HepG2 (cell line): ENCODE measurements around the gene MEA1. TPM values are rescaled to one million over a fixed set of nuclear protein-coding genes. Genes with fewer than 3 reads are reported as not detected.

Experiments
- HIC2 ChIP-seq: sonication (generic); formaldehyde crosslinking; IDR thresholded peaks from 2 replicates; pipeline ENCODE4 v1.9.0; 2022; ENCODE audit warnings: low read depth, missing genetic modification reagents
- NFE2L2 ChIP-seq: fragments of 150-350 bp; IDR thresholded peaks from 2 replicates; pipeline ENCODE4 v1.6.1; 2014; ENCODE audit warnings: low read length
- RXRB ChIP-seq: IDR thresholded peaks from 2 replicates; pipeline ENCODE4 v1.6.1; 2016; ENCODE audit warnings: borderline replicate concordance, missing genetic modification reagents, missing compliant biosample characterization
- THAP11 ChIP-seq: IDR thresholded peaks from 2 replicates; pipeline ENCODE4 v1.6.1; 2016; ENCODE audit warnings: missing biosample characterization, missing genetic modification reagents
- ZIK1 ChIP-seq: sonication (generic); formaldehyde crosslinking; IDR thresholded peaks from 2 replicates; pipeline ENCODE4 v1.5.0; 2020; ENCODE audit warnings: mild to moderate bottlenecking, low read depth, missing genetic modification reagents, borderline replicate concordance
- ZNF275 ChIP-seq: sonication (generic); formaldehyde crosslinking; IDR thresholded peaks from 2 replicates; pipeline ENCODE4 v1.8.0; 2022; ENCODE audit warnings: missing genetic modification reagents, mild to moderate bottlenecking, inconsistent platforms, borderline replicate concordance
- ZNF703 ChIP-seq: sonication (generic); formaldehyde crosslinking; IDR thresholded peaks from 2 replicates; pipeline ENCODE4 v1.5.1; 2020; ENCODE audit warnings: missing genetic modification reagents, mild to moderate bottlenecking, moderate library complexity, borderline replicate concordance
- ZNF747 ChIP-seq: sonication (generic); formaldehyde crosslinking; IDR thresholded peaks from 2 replicates; pipeline ENCODE4 v1.8.1; 2023; ENCODE audit warnings: missing genetic modification reagents, mild to moderate bottlenecking, borderline replicate concordance
- polyA plus RNA-seq, 8 experiments: library from polyadenylated mRNA; depleted of rRNA in 3 of 8; stranded (reverse) in 7 of 8; unstranded in 1 of 8; fragments of >200 nt; fragmentation: Illumina TruSeq in 4 of 8; extraction: Trizol in 4 of 8; gene quantifications; 2 replicates each; pipeline versions ENCODE4 v1.2.1 to v1.2.3, GENCODE V29; 2011 to 2016; ENCODE audit warnings: low read depth in 4 of 8, missing spikeins in 1 of 8, mixed read lengths in 1 of 8; ENCODE audit not compliant: insufficient read depth in 1 of 8
- total RNA-seq, 5 experiments: library from RNA; depleted of rRNA; stranded (reverse); fragments of >200 nt; fragmentation: Illumina TruSeq; extraction: Trizol; gene quantifications; 2 replicates each; pipeline ENCODE4 v1.2.3, GENCODE V29; 2016; ENCODE audit warnings: low read depth in 1 of 5
- TF ChIP-seq, protein P1 (sequence below): sonication (generic); formaldehyde crosslinking; IDR thresholded peaks from 2 replicates; pipeline ENCODE4 v1.8.0; 2022; ENCODE audit warnings: mild to moderate bottlenecking, missing genetic modification reagents; ENCODE audit not compliant: insufficient replicate concordance
- TF ChIP-seq, protein P2 (sequence below): sonication (generic); formaldehyde crosslinking; IDR thresholded peaks from 2 replicates; pipeline ENCODE4 v1.9.0; 2021; ENCODE audit warnings: mild to moderate bottlenecking, missing genetic modification reagents
- TF ChIP-seq, protein P3 (sequence below): sonication (generic); IDR thresholded peaks from 2 replicates; pipeline ENCODE4 v1.6.1; 2016; ENCODE audit warnings: low read depth, borderline replicate concordance
- TF ChIP-seq, protein P4 (sequence below): sonication (generic); formaldehyde crosslinking; IDR thresholded peaks from 2 replicates; pipeline ENCODE4 v1.8.1; 2023; ENCODE audit warnings: missing genetic modification reagents, mild to moderate bottlenecking, borderline replicate concordance
- TF ChIP-seq, protein P5 (sequence below): sonication (generic); formaldehyde crosslinking; IDR thresholded peaks from 2 replicates; pipeline ENCODE4 v1.4.0; 2020; ENCODE audit warnings: missing genetic modification reagents

Gene MEA1
- total and polyA plus RNA-seq, 2 of the 13 experiments (the other 11 are each of a cell fraction or from before 2014, with no cell fraction given), result 75.6 to 86.2 TPM

GRCh38 chr6:43013843-43014433 lies at the start of gene MEA1, which contains the start of gene KLHDC3 (continued):
- TF ChIP-seq, protein P1, sequence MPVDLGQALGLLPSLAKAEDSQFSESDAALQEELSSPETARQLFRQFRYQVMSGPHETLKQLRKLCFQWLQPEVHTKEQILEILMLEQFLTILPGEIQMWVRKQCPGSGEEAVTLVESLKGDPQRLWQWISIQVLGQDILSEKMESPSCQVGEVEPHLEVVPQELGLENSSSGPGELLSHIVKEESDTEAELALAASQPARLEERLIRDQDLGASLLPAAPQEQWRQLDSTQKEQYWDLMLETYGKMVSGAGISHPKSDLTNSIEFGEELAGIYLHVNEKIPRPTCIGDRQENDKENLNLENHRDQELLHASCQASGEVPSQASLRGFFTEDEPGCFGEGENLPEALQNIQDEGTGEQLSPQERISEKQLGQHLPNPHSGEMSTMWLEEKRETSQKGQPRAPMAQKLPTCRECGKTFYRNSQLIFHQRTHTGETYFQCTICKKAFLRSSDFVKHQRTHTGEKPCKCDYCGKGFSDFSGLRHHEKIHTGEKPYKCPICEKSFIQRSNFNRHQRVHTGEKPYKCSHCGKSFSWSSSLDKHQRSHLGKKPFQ (CRISPR knock-in tag), result no peak
- TF ChIP-seq HIC2 (0 out of 2 replicates have a peak, but pooled peaks have one; percentile 17), NFE2L2 (no peak), THAP11 (CRISPR knock-in tag) (peak; percentile 97), ZNF747 (peak; percentile 83; the same call in 1 of the 2 replicates), ZNF275 (no peak), ZNF703 (CRISPR knock-in tag) (no peak), RXRB (CRISPR knock-in tag) (peak; percentile 55; the same call in 1 of the 2 replicates), ZIK1 (CRISPR knock-in tag) (peak; percentile 54; the same call in 1 of the 2 replicates)
- TF ChIP-seq, protein P2, sequence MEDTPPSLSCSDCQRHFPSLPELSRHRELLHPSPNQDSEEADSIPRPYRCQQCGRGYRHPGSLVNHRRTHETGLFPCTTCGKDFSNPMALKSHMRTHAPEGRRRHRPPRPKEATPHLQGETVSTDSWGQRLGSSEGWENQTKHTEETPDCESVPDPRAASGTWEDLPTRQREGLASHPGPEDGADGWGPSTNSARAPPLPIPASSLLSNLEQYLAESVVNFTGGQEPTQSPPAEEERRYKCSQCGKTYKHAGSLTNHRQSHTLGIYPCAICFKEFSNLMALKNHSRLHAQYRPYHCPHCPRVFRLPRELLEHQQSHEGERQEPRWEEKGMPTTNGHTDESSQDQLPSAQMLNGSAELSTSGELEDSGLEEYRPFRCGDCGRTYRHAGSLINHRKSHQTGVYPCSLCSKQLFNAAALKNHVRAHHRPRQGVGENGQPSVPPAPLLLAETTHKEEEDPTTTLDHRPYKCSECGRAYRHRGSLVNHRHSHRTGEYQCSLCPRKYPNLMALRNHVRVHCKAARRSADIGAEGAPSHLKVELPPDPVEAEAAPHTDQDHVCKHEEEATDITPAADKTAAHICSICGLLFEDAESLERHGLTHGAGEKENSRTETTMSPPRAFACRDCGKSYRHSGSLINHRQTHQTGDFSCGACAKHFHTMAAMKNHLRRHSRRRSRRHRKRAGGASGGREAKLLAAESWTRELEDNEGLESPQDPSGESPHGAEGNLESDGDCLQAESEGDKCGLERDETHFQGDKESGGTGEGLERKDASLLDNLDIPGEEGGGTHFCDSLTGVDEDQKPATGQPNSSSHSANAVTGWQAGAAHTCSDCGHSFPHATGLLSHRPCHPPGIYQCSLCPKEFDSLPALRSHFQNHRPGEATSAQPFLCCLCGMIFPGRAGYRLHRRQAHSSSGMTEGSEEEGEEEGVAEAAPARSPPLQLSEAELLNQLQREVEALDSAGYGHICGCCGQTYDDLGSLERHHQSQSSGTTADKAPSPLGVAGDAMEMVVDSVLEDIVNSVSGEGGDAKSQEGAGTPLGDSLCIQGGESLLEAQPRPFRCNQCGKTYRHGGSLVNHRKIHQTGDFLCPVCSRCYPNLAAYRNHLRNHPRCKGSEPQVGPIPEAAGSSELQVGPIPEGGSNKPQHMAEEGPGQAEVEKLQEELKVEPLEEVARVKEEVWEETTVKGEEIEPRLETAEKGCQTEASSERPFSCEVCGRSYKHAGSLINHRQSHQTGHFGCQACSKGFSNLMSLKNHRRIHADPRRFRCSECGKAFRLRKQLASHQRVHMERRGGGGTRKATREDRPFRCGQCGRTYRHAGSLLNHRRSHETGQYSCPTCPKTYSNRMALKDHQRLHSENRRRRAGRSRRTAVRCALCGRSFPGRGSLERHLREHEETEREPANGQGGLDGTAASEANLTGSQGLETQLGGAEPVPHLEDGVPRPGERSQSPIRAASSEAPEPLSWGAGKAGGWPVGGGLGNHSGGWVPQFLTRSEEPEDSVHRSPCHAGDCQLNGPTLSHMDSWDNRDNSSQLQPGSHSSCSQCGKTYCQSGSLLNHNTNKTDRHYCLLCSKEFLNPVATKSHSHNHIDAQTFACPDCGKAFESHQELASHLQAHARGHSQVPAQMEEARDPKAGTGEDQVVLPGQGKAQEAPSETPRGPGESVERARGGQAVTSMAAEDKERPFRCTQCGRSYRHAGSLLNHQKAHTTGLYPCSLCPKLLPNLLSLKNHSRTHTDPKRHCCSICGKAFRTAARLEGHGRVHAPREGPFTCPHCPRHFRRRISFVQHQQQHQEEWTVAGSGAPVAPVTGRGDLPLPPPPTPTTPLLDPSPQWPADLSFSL (CRISPR knock-in tag), result no peak
- TF ChIP-seq, protein P3, sequence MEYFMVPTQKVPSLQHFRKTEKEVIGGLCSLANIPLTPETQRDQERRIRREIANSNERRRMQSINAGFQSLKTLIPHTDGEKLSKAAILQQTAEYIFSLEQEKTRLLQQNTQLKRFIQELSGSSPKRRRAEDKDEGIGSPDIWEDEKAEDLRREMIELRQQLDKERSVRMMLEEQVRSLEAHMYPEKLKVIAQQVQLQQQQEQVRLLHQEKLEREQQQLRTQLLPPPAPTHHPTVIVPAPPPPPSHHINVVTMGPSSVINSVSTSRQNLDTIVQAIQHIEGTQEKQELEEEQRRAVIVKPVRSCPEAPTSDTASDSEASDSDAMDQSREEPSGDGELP, result peak; percentile 91
- TF ChIP-seq, protein P4, sequence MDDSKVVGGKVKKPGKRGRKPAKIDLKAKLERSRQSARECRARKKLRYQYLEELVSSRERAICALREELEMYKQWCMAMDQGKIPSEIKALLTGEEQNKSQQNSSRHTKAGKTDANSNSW, result no peak
- TF ChIP-seq, protein P5, sequence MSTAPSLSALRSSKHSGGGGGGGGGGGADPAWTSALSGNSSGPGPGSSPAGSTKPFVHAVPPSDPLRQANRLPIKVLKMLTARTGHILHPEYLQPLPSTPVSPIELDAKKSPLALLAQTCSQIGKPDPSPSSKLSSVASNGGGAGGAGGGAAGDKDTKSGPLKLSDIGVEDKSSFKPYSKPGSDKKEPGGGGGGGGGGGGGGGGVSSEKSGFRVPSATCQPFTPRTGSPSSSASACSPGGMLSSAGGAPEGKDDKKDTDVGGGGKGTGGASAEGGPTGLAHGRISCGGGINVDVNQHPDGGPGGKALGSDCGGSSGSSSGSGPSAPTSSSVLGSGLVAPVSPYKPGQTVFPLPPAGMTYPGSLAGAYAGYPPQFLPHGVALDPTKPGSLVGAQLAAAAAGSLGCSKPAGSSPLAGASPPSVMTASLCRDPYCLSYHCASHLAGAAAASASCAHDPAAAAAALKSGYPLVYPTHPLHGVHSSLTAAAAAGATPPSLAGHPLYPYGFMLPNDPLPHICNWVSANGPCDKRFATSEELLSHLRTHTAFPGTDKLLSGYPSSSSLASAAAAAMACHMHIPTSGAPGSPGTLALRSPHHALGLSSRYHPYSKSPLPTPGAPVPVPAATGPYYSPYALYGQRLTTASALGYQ, result no peak
